Iris pigment epithelial cell (primary cell): Measurements from ENCODE around the gene DOCK4.

Experiments
- DNase-seq: peaks from one replicate; pipeline ENCODE4 v3.0.0-alpha.2; 2011; ENCODE audit warnings: low read depth

The DOCK4 gene

DNA sequence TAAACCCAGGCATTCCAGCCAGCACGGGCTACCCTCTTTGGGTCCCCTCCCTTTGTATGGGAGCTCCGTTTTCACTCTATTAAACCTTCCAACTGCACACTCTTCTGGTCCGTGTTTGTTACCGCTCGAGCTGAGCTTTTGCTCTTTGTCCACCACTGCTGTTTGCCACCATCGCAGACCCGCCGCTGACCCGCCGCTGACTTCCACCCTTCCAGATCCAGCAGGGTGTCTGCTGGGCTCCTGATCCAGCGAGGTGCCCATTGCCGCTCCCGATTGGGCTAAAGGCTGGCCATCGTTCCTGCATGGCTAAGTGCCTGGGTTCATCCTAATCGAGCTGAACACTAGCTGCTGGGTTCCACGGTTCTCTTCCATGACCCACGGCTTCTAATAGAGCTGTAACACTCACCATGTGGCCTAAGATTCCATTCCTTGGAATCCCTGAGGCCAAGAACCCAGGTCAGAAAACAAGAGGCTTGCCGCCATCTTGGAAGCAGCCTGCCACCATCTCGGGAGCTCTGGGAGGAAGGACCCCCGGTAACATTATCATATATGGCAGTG, 14.8 kb upstream of the DOCK4 start:
- DNase-seq: no peak

DNA sequence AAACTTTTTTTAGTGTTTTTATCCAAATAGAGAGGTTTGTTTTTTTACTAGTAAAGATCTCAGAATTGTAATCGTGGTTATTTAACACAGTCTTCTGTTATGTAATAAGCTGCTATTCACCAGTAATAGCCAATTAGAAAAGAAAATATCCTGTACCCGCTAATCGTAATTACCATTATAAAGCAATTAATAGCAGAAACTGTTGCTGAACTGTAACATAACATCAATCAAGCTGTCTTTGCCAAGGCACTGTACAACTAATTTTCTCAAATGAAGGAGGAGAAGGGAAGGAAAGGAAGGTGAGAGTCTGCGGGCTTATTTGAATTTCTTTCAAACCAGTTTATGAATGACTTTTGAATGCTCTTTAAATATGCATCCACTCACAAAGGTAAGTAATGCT, 9.6 kb upstream of the DOCK4 start:
- no peak for DNase-seq

DNA sequence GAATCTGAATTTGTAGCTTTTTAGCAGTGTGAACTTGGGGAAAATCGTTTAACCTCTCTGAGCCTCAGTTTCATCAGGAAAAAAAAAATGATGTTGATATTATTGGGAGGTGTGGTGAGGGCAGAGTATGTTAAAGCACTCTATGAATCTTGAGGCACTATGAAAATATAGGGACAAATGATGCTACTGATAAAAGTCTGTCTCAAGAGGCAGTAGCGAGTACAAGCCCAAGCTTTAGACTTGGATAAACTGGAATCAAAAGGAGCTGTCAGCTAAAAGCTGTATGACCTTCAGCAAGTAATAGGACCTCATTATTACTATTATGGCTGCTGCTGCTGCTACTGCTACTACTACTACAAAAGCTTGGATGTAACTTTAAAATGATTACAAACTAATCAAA, 8.7 kb upstream of the DOCK4 start:
- no peak for DNase-seq

DNA sequence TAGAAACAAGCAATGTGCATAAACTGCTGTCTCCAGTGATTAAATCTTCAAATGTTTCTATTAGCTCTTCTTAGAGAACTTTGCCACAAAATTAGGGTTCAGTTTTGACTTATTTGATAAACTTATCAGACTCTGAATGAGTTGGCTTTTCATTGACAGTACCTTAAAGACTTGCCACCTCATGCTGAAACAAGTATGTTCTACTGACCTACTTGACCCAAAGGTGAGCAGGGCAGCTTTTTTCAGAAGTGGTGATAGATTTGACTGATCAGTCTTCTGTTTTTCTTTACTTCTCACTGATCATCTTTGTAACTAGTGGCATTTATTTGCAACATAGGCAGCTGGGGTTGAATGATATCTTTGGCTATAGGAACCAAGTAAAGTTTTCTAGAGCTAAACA, 8.1 kb upstream of the DOCK4 start:
- no peak for DNase-seq

DNA sequence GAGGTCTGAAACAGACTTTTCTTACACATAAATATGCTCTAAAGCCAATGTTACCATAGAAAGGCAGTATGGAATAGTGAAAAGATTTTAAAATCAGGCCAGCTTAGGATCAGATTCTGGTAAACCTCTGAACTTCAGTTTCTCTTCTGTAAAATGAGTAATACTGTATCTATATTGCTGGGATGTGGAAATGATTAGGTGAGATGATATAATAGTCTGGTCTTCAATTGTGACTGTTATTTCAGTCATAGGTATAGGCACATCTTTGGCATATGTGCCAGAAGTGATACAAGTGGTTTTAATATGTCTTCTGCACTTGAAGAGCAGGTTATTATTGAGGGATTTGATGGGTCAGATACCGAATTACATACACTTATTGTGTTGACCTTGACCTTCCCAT, 7.5 kb upstream of the DOCK4 start:
- DNase-seq: no peak

DNA sequence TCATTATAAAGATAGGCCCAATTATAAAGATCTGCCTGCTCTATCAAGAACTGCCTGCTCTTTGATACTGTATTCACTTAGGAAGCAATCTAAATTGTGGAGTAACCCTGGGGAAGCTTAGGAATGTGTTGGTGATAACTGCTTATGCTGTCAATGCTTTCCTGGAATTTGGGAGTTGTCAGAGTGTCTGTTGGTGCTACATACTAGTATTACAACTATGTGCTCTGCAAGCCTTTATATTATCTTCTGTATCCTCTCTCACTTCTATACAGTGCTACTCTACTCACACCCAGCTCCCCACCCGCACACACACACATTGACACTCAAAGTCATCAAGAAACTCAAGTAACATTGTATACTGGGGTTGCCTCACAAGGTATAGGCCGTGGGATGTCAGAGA, 6.4 kb upstream of the DOCK4 start:
- DNase-seq: peak; percentile 29

DNA sequence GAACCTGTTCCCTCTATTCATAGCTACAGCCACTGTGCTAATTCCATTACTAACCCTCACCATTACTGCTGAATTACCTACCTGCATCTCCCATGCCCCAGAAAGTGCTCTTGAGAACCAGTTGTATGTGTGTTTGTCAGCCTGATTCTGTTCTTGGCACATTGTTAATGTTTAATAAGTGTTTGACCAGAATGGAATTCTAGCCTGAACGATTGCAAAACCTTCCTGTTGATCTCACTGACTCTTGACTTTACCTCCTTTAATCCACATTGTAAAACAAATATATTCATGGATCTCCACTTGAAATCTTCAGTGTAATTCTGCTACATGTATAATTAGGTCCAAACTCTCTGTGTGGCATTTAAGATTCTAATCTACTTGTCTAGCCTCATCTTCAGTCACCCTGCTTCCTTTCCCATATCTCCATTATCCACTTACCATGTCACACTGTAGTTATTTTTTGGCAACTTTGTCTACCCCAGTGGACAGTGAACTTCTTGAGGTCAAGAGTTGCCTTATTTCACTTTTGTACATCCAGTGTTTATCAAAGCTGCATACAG, 5.2 kb upstream of the DOCK4 start:
- peak; percentile 85 for DNase-seq

DNA sequence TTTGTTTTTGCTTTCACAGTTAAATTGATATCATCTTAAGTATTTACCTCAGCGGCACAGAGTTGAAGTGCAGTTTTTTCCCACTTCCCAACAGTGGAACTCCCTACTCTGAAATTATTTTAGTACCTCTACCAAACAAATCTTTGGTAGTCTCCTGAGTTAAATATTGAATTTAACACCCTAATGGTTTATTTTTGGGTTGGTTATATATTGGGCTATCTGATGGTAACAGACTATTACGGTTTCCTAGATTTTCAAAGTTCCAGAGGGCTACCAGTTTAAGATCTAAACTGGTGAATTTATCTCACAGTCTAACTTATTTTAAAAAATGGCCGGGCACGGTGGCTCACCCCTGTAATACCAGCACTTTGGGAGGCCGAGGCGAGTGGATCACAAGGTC, 1.6 kb upstream of the DOCK4 start:
- no peak for DNase-seq

DNA sequence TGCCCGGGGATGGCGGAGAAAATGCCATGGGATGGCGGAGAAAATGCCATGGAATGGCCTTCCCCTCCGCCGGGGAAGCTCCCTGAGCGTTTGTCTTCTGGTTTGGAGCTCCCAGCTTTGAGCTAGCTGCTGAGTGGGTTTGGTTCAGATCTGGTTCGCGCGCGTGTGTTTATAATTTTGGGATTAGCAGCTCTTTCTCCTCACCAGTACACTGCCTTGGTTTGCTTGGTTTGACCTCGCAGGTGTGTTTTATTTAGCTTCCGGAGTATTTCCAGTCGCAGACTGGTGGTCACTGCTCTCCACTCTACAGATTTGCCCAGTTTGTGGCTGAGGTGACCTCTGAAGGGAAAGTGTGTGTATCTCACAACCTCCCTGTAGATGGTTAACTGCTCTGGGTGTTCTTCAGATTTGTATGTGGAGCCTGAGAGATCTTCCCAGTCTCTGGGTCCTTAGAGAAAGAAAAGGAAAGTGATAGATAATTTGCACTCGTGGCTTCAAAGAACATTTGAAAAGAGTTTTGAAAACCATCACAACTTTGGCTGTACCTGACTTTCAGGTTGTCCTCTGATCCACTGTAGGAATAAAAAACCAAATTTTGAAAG, 893 bp upstream of the DOCK4 start:
- DNase-seq: peak; percentile 22

DNA sequence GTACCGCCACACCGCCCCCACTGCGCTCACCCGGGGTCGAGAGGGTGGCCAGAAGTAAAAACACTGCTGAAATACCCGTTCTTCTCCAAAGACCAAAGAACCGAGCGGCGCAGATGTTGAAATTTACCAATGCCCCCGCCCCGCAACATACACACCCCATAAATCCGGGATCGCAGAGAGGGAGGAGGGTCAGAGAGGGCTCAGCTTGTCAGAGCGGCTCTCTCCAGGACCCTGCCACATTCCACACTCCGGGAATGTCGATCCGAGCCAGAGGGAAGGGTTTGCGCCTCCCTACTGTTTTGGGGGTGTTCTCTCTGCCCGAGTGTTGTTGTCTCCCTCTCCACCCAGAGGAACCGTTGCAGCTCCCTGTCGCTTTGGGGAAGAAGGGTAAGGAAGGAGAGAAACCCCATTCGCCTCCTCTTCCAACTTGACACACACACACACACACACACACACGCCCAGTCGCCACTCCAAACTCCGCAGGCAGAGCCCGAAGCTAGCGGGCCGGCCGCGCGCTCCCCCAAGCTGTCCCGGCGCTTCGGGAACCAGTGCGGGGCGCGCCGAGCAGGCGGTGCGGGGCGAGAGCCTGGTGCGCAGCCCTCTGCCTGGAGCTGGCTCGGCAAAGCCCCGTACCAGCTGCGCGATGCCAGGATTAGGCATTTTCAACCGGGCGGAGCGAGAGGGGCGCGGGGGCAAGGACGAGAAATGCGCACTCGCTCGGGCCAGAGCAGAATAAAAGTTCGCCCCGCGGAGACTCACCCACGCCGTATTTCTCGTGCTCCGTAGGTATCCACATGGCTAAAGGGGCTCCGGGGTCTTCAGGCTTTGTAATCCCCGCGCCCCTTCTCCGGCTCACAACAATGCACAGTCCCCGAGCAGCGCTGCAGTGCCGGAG, 609 bp downstream of the DOCK4 start:
- peak; percentile 78 for DNase-seq

DNA sequence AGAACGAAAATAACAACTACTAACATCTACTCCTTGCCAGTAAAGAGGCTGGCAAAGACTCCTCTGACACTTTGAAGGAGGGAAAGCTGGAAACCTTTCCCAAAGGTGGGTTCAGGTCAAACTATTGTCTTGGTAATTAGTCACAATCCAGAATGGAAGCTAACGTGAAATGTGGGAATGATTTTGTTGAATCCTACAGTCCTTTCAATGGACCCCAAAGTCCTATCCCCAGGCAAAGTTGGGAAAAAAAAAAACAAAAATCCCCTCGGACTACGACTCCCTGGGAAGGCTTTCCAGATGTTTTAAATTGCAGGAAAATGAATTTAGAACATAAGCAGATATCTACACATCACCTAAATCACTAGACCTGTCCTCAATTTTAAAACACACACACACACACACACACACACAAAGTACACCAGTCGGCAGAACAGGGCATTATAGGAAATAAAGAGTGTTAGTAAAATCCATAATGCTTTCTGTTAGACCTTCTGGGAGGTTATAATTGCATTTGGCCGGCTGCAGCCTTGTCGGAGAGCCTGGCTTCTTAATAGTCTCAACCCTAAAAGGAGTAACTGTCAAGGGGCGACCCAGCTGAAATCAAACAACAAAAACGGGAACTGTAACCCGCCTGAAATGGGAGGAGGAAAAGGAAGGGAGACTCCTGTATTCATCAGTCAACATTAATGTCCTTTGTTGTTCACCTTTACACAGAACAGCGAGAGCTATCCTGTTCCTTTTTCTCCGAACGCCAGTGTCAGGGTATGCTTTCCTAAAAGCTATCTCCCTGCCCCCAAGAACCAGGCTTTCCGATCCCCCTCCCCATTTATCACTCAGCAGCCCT, 1.5 kb downstream of the DOCK4 start:
- DNase-seq: peak; percentile 30

DNA sequence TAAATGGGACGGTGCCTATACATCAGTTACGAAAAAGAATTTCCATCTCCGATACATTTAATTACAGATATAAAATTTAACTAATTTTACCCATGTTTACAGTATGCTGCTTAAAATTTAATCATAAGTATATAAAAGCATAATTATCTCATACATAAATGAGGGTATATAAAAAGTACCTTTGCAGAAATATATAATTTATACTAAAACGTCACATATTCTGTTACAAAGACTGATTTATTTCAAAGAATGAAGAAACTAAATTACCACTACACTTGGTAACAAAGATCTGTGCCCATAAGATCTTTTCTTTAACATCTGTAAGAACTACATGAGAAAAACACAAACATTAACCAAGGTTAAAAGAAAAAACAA, 2.8 kb downstream of the DOCK4 start:
- no peak for DNase-seq

DNA sequence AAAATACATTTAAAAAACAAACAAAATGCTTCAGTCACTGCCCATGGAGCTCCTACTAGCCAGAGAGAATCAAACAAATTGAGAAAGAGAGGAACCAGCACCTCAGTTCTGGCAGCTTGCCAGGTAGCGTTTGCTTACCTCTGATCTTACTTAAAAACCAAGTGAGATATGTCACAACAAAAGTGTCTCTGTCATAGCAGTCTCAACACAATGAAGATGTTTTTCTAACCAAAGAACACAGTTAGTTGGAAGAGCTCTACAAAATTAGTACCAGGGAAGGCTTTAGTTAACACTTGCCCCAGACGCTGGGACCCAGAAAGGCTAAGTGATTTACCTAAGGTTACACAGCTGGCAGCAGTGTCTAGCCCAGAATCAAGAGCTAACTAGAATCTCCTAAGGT, 3.4 kb downstream of the DOCK4 start:
- no peak for DNase-seq

DNA sequence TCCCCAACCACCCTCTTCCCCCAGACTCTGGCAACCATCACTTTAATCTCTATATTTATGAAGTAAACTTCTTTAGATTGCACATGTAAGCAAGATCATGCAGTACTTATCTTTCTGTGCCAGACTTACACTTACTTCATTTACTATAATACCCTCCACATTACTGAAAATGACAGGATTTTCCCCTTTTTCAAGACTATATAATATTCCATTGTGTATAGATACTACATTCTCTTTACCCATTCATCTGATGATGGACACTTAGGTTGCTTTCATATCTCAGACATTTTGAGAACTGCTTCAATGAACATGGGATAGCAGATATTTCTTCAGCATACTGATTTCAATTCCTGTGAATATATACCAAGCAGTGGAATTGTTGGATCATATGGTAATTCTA, 4.4 kb downstream of the DOCK4 start:
- DNase-seq: no peak

DNA sequence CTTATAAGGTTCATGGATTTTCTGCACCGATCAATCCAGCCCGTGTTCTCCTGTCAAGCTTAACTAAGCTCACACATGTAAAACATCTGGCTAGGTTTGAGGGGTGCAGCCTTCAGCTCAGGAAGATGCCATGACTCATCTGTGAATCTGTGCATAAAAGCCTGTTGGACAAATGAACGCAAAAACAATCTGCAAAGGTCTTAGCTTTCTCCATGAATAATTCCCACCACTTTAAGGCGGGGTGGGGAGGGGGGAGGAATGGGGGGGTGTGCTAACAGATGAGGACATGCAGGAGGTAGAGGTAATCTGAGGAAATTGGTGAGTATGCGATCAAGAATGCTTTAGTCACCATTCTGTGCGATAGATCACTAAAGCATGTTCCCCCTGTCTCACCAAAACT, 4.8 kb downstream of the DOCK4 start:
- peak; percentile 89 for DNase-seq

DNA sequence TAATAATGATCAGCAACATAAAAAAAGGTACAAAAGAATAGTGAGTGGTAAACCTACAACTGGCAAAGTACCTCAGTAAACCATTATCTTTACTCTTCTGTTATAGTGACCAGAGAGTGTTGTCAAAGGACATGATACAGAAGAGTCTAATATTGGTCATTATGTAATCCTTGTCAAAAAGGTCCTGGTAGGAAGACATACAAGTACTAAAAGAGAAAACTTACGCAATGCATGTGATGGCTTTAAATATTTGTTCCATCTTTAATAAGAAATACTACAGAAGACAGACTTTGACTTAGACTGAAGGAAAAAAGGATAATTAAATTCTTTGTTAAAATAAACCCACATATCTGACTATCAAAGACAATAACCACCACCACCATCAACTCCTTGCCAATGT, 6.5 kb downstream of the DOCK4 start:
- DNase-seq: no peak

DNA sequence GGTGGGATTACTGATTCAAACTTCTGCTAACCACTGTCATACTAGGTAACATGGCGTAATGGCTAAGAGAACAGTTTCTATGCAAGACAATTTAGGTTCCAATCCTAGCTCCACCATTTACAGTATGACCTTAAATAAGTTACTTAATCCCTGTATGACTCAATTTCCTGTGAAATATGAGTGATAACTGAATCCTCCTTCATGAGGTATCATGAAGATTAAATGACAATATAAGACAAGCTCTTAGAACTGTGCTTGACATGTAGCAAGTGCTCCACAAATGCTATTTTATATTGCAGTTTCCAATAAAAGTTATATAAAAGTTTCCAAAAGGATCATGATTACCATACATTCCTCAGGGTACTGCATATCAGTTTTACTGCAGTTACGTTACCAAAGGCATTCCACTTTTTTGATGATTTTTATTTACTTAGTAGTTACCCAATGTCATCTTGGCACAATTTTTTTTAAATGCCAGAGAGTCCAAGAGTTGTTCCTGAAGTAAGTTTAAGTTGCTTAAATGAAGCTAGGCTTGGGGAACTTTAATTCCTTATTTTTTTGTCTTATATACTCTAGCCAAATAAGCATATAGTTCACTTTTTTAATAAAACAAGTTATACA, 7.1 kb downstream of the DOCK4 start:
- DNase-seq: peak; percentile 79

DNA sequence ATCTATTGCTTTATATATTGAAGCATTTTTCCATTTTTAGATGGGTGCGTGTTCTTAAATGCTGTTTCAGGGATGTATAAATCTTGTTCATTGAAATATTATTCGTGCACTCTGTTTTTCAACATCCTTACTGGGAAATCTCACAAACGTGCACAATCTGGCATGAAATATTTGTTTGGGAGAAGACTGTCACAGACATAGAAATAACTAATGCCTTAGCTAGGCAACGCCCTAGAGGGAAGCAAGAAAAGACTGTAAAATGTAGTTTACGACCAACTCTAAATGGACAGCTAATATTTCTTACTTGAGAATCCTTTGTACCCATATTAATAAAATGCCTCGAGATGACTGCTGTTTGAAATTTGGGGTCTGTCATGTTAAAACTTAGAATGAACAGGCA, 8.9 kb downstream of the DOCK4 start:
- DNase-seq: no peak

DNA sequence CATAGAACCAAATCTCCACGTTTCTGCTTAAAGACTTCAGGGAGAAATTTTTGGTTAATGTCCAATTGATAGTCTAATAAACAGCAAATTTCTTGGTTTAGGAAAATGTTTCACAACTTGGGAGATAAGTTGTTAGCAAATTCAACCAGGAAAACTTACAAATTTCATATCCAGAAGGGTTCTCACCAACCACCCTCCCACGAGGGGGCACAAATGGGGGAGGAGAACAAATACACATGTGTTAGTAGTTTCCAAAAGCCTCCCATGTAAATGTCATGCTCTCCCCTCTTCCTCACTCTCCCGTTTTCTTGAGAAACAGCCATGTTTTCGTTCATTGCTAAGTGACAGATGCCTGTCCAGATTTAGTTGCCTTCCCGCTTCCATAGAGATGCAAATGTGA, 10.5 kb downstream of the DOCK4 start:
- DNase-seq: no peak

DNA sequence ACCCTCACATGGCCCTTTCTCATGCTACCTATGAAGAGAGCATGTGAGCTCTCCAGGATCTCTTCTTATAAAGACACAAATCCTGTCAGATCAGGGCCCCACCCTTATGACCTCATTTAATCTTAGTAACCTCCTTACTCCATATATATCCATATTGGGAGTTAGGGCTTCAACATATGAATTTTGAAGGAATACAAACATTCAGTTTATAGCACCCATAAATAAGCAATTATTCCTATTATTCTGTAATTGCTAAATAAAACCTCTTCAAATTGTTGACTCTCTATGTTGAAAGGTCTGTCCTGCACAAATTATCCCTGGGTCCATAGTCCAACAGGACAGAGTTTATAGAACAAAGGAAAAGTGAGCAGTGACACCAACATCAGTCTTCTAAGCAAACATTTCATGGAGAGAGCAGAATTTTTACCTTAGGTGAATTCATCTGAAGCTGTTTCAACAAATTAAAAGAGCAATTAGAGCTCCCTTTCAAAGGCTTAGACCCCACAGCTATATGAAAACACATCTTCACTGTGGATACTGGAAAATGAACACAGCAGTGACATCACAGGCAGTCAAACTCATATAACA, 12.2 kb downstream of the DOCK4 start:
- DNase-seq: no peak
